Endothelial cell of umbilical vein (primary cell): Measurements from ENCODE around the gene PYROXD2.

Experiments used
- EZH2 ChIP-seq: IDR thresholded peaks from 2 replicates; pipeline ENCODE4 v1.6.1; 2012; ENCODE audit warnings: borderline replicate concordance, low read depth, mild to moderate bottlenecking, moderate library complexity, low read length, inconsistent platforms; ENCODE audit not compliant: severe bottlenecking
- GATA2 ChIP-seq: IDR thresholded peaks from 2 replicates; pipeline ENCODE4 v1.7.0; 2011; ENCODE audit warnings: low read depth, mild to moderate bottlenecking, moderate library complexity, mixed read lengths, low read length; ENCODE audit not compliant: insufficient read length, insufficient read depth
- JUN ChIP-seq: IDR thresholded peaks from 2 replicates; pipeline ENCODE4 v1.6.1; 2011; ENCODE audit warnings: borderline replicate concordance, low read depth; ENCODE audit not compliant: insufficient read length, insufficient read depth
- POLR2A ChIP-seq: IDR thresholded peaks from 2 replicates; pipeline ENCODE4 v1.6.1; 2012; ENCODE audit warnings: low read depth, mild to moderate bottlenecking, control low read depth, low read length
- POLR2AphosphoS5 ChIP-seq: IDR thresholded peaks from 2 replicates; pipeline ENCODE4 v1.6.1; 2012; ENCODE audit warnings: low read depth, mild to moderate bottlenecking, control low read depth, low read length, moderate library complexity; ENCODE audit not compliant: insufficient read depth
- TF ChIP-seq, protein P1 (sequence below), 2 donors: IDR thresholded peaks; 1 replicate in 1 of 2; 2 replicates in 1 of 2; pipeline ENCODE4 v1.5.1; 2011; ENCODE audit warnings: low read length in 2 of 2, mild to moderate bottlenecking in 2 of 2, moderate library complexity in 2 of 2, control low read depth in 1 of 2, inconsistent platforms in 1 of 2, low read depth in 1 of 2; ENCODE audit not compliant: insufficient read depth in 1 of 2; ENCODE audit errors: extremely low read depth in 1 of 2
- TF ChIP-seq, protein P2 (sequence below): IDR thresholded peaks from 2 replicates; pipeline ENCODE4 v1.6.1; 2011; ENCODE audit not compliant: insufficient read depth, insufficient read length

DNA sequence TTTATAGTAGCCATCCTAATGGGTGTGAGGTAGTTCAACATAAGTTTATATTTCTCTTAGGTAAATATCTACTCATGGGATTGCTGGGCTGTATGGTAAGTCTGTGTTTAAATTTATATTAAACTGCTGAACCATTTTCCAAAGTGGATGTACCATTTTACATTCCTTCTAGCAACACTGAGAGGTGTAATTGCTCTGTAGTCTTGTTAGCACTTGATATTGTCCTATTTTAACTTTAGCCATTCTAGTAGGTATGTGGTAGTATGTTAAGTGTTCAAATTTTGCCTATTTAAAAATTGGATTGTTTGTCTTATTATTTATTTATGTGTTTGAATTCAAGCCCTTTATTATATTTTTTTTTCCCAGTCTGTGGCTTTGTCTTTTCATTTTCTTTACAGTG, 34.3 kb upstream of the PYROXD2 start:
- TF ChIP-seq, protein P1, sequence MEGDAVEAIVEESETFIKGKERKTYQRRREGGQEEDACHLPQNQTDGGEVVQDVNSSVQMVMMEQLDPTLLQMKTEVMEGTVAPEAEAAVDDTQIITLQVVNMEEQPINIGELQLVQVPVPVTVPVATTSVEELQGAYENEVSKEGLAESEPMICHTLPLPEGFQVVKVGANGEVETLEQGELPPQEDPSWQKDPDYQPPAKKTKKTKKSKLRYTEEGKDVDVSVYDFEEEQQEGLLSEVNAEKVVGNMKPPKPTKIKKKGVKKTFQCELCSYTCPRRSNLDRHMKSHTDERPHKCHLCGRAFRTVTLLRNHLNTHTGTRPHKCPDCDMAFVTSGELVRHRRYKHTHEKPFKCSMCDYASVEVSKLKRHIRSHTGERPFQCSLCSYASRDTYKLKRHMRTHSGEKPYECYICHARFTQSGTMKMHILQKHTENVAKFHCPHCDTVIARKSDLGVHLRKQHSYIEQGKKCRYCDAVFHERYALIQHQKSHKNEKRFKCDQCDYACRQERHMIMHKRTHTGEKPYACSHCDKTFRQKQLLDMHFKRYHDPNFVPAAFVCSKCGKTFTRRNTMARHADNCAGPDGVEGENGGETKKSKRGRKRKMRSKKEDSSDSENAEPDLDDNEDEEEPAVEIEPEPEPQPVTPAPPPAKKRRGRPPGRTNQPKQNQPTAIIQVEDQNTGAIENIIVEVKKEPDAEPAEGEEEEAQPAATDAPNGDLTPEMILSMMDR (IDR thresholded peaks at IDR 0.05; ENCODE audit: extremely low read depth in 1 of 2, insufficient read depth in 1 of 2, low read depth in 1 of 2, low read length in 2 of 2): no peak
- no peak for TF ChIP-seq POLR2A
- TF ChIP-seq, protein P2, sequence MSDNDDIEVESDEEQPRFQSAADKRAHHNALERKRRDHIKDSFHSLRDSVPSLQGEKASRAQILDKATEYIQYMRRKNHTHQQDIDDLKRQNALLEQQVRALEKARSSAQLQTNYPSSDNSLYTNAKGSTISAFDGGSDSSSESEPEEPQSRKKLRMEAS: no peak
- no peak for TF ChIP-seq EZH2
- no peak for TF ChIP-seq POLR2AphosphoS5
- TF ChIP-seq JUN: no peak
- TF ChIP-seq GATA2: no peak
